Activated naive CD8-positive, alpha-beta T cell treated with anti-CD3 and anti-CD28 coated beads for 36 hours (primary cell): Measurements from ENCODE around the gene BNC1. TPM values are rescaled to one million over a fixed set of nuclear protein-coding genes. Genes with fewer than 3 reads are reported as not detected.
A peak's percentile ranks its signal among the peaks of the same experiment; 100 is the strongest.
"Not testable (repeated sequence)": the region's sequence is repeated elsewhere in the genome, so short reads cannot be mapped to it uniquely, and the experiment has no call there.

Experiments used
- DNase-seq: peaks from one replicate; pipeline ENCODE4 v3.0.0; 2021
- H3K27ac Mint-ChIP-seq: one replicate; pipeline ENCODE4 v1.8.0; 2022; ENCODE audit warnings: mild to moderate bottlenecking, moderate library complexity, mixed read lengths
- H3K27me3 Mint-ChIP-seq: one replicate; pipeline ENCODE4 v1.8.0; 2022; ENCODE audit warnings: mild to moderate bottlenecking, mixed read lengths
- H3K36me3 Mint-ChIP-seq: one replicate; pipeline ENCODE4 v1.8.0; 2021; ENCODE audit warnings: mild to moderate bottlenecking, mixed read lengths
- H3K4me1 Mint-ChIP-seq: one replicate; pipeline ENCODE4 v1.8.0; 2021; ENCODE audit warnings: mixed read lengths
- H3K4me3 Mint-ChIP-seq: one replicate; pipeline ENCODE4 v1.8.0; 2022; ENCODE audit warnings: mild to moderate bottlenecking, moderate library complexity, mixed read lengths
- H3K9me3 Mint-ChIP-seq: one replicate; pipeline ENCODE4 v1.8.0; 2022; ENCODE audit warnings: mixed read lengths
- total RNA-seq, 2 experiments: library from RNA; stranded (reverse); gene quantifications; one replicate each; pipeline ENCODE4 v1.2.3, GENCODE V29; 2021

The BNC1 gene
- total RNA-seq, 2 experiments from 2014 or later: not detected

GRCh38 chr15:83283813-83284558 is 478 bp downstream of the BNC1 start:
- peaks cover 6% of the 10 kb centered on the region for H3K4me1 Mint-ChIP-seq
- H3K4me3 Mint-ChIP-seq: peak overlapping the region; percentile 42
- DNase-seq: peak; percentile 2
- no peak overlapping the region for H3K27ac Mint-ChIP-seq
- H3K9me3 Mint-ChIP-seq: no peaks in the 10 kb centered on the region
- H3K36me3 Mint-ChIP-seq: no peaks in the 10 kb centered on the region
- peaks cover 81% of the 10 kb centered on the region for H3K27me3 Mint-ChIP-seq

- H3K4me1 Mint-ChIP-seq: peaks cover 6% of the 10 kb centered on the region
Measured at GRCh38 chr15:83283138-83283812, 1.2 kb downstream of the BNC1 start.

GRCh38 chr15:83282776-83283137 is 1.7 kb downstream of the BNC1 start:
- Mint-ChIP-seq H3K9me3 (no peaks in the 10 kb centered on the region), H3K27me3 (peaks cover 80% of the 10 kb centered on the region), H3K27ac (no peak overlapping the region), H3K4me3 (no peak overlapping the region), H3K4me1 (peaks cover 6% of the 10 kb centered on the region), H3K36me3 (no peaks in the 10 kb centered on the region)
- no peak for DNase-seq

More at GRCh38 chr15:83283138-83283812, 1.2 kb downstream of the BNC1 start:
- H3K27me3 Mint-ChIP-seq: peaks cover 80% of the 10 kb centered on the region
- H3K27ac Mint-ChIP-seq: no peak overlapping the region
- H3K4me3 Mint-ChIP-seq: no peak overlapping the region
- DNase-seq: no peak
- H3K36me3 Mint-ChIP-seq: no peaks in the 10 kb centered on the region
- H3K9me3 Mint-ChIP-seq: no peaks in the 10 kb centered on the region

GRCh38 chr15:83282141-83282540 is 2.3 kb downstream of the BNC1 start:
- H3K27me3 Mint-ChIP-seq: peaks cover 78% of the 10 kb centered on the region
- no peaks in the 10 kb centered on the region for H3K36me3 Mint-ChIP-seq
- peaks cover 6% of the 10 kb centered on the region for H3K4me1 Mint-ChIP-seq
- H3K9me3 Mint-ChIP-seq: no peaks in the 10 kb centered on the region
- no peak overlapping the region for H3K4me3 Mint-ChIP-seq
- no peak for DNase-seq
- no peak overlapping the region for H3K27ac Mint-ChIP-seq

- Mint-ChIP-seq H3K9me3 (peaks cover 2% of the 10 kb centered on the region), H3K4me3 (no peak overlapping the region), H3K4me1 (peaks cover 7% of the 10 kb centered on the region), H3K36me3 (no peaks in the 10 kb centered on the region), H3K27ac (no peak overlapping the region), H3K27me3 (peaks cover 71% of the 10 kb centered on the region)
- no peak for DNase-seq
Measured at GRCh38 chr15:83278191-83278590, 6.3 kb downstream of the BNC1 start.

- no peaks in the 10 kb centered on the region for H3K36me3 Mint-ChIP-seq
- H3K4me3 Mint-ChIP-seq: no peak overlapping the region
- DNase-seq: no peak
- H3K9me3 Mint-ChIP-seq: peaks cover 2% of the 10 kb centered on the region
- peaks cover 56% of the 10 kb centered on the region for H3K27me3 Mint-ChIP-seq
- peaks cover 4% of the 10 kb centered on the region for H3K4me1 Mint-ChIP-seq
- no peak overlapping the region for H3K27ac Mint-ChIP-seq
Measured at GRCh38 chr15:83276661-83277060, 7.8 kb downstream of the BNC1 start.

GRCh38 chr15:83275412-83275811 is 9.1 kb downstream of the BNC1 start:
- Mint-ChIP-seq H3K4me1 (peaks cover 4% of the 10 kb centered on the region), H3K9me3 (peaks cover 2% of the 10 kb centered on the region), H3K27me3 (peaks cover 52% of the 10 kb centered on the region), H3K36me3 (no peaks in the 10 kb centered on the region), H3K27ac (no peak overlapping the region), H3K4me3 (no peak overlapping the region)
- DNase-seq: no peak

GRCh38 chr15:83270176-83270575 is 14.3 kb downstream of the BNC1 start:
- Mint-ChIP-seq H3K27ac (no peak overlapping the region), H3K9me3 (peaks cover 2% of the 10 kb centered on the region), H3K4me3 (no peak overlapping the region), H3K36me3 (no peaks in the 10 kb centered on the region), H3K4me1 (no peaks in the 10 kb centered on the region), H3K27me3 (peaks cover 32% of the 10 kb centered on the region)
- no peak for DNase-seq

GRCh38 chr15:83268147-83268546 is 16.3 kb downstream of the BNC1 start:
- peaks cover 31% of the 10 kb centered on the region for H3K27me3 Mint-ChIP-seq
- H3K36me3 Mint-ChIP-seq: no peaks in the 10 kb centered on the region
- no peak for DNase-seq
- H3K4me1 Mint-ChIP-seq: no peaks in the 10 kb centered on the region
- no peak overlapping the region for H3K4me3 Mint-ChIP-seq
- no peak overlapping the region for H3K27ac Mint-ChIP-seq
- H3K9me3 Mint-ChIP-seq: no peaks in the 10 kb centered on the region

- no peak overlapping the region for H3K27ac Mint-ChIP-seq
- H3K36me3 Mint-ChIP-seq: no peaks in the 10 kb centered on the region
- peaks cover 22% of the 10 kb centered on the region for H3K27me3 Mint-ChIP-seq
- H3K4me3 Mint-ChIP-seq: no peak overlapping the region
- H3K9me3 Mint-ChIP-seq: no peaks in the 10 kb centered on the region
- DNase-seq: no peak
- H3K4me1 Mint-ChIP-seq: no peaks in the 10 kb centered on the region
Measured at GRCh38 chr15:83262594-83263315, 21.7 kb downstream of the BNC1 start.

- not testable (repeated sequence) for H3K4me3 Mint-ChIP-seq, H3K4me1 Mint-ChIP-seq, DNase-seq, H3K36me3 Mint-ChIP-seq, H3K9me3 Mint-ChIP-seq, H3K27ac Mint-ChIP-seq
- peaks cover 25% of the 10 kb centered on the region for H3K27me3 Mint-ChIP-seq
Measured at GRCh38 chr15:83262181-83262580, 22.3 kb downstream of the BNC1 start.

GRCh38 chr15:83250781-83251180 is 33.7 kb downstream of the BNC1 start:
- Mint-ChIP-seq H3K36me3 (no peaks in the 10 kb centered on the region), H3K27me3 (peaks cover 44% of the 10 kb centered on the region), H3K4me3 (no peak overlapping the region), H3K4me1 (no peaks in the 10 kb centered on the region), H3K27ac (no peak overlapping the region), H3K9me3 (no peaks in the 10 kb centered on the region)
- no peak for DNase-seq

- Mint-ChIP-seq H3K27me3 (peaks cover 47% of the 10 kb centered on the region), H3K27ac (no peak overlapping the region), H3K9me3 (peaks cover 1% of the 10 kb centered on the region), H3K36me3 (no peaks in the 10 kb centered on the region), H3K4me3 (no peak overlapping the region), H3K4me1 (no peaks in the 10 kb centered on the region)
- DNase-seq: no peak
Measured at GRCh38 chr15:83249030-83249343, 35.5 kb downstream of the BNC1 start.

GRCh38 chr15:83248151-83249029 is 36.1 kb downstream of the BNC1 start:
- H3K27me3 Mint-ChIP-seq: peaks cover 47% of the 10 kb centered on the region
- H3K36me3 Mint-ChIP-seq: no peaks in the 10 kb centered on the region
- peak; percentile 5 for DNase-seq
- H3K4me3 Mint-ChIP-seq: no peak overlapping the region
- H3K27ac Mint-ChIP-seq: no peak overlapping the region
- no peaks in the 10 kb centered on the region for H3K4me1 Mint-ChIP-seq
- peaks cover 1% of the 10 kb centered on the region for H3K9me3 Mint-ChIP-seq

- no peaks in the 10 kb centered on the region for H3K4me1 Mint-ChIP-seq
- H3K36me3 Mint-ChIP-seq: no peaks in the 10 kb centered on the region
- H3K9me3 Mint-ChIP-seq: peaks cover 1% of the 10 kb centered on the region
- H3K27ac Mint-ChIP-seq: no peak overlapping the region
- H3K4me3 Mint-ChIP-seq: no peak overlapping the region
- DNase-seq: no peak
- peaks cover 45% of the 10 kb centered on the region for H3K27me3 Mint-ChIP-seq
Measured at GRCh38 chr15:83243634-83244033, 40.8 kb downstream of the BNC1 start.
